Measurements from ENCODE around the gene SORBS1. TPM values are rescaled to one million over a fixed set of nuclear protein-coding genes. Genes with fewer than 3 reads are reported as not detected.

Gene SORBS1
- 100 to 1,000 TPM in 1 of 2 donors, 10 to 100 TPM in 1; 17.6 to 150 TPM for total RNA-seq

- Histone ChIP-seq H3K9me3 (no peaks in the 10 kb centered on the region), H3K36me3 (no peaks in the 10 kb centered on the region), H3K4me3 (peak within 1 kb of the TSS; percentile 89), H3K9ac (ENCODE audit: low read depth in 2 of 2, low read length in 2 of 2) (peak within 1 kb of the TSS; percentile 92 to 94), H3K4me1 (peaks cover 10% of the 10 kb centered on the region), H3K27ac (peak within 1 kb of the TSS; percentile 76), H3K27me3 (no peaks in the 10 kb centered on the region)
- TF ChIP-seq, protein P1, sequence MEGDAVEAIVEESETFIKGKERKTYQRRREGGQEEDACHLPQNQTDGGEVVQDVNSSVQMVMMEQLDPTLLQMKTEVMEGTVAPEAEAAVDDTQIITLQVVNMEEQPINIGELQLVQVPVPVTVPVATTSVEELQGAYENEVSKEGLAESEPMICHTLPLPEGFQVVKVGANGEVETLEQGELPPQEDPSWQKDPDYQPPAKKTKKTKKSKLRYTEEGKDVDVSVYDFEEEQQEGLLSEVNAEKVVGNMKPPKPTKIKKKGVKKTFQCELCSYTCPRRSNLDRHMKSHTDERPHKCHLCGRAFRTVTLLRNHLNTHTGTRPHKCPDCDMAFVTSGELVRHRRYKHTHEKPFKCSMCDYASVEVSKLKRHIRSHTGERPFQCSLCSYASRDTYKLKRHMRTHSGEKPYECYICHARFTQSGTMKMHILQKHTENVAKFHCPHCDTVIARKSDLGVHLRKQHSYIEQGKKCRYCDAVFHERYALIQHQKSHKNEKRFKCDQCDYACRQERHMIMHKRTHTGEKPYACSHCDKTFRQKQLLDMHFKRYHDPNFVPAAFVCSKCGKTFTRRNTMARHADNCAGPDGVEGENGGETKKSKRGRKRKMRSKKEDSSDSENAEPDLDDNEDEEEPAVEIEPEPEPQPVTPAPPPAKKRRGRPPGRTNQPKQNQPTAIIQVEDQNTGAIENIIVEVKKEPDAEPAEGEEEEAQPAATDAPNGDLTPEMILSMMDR (IDR thresholded peaks at IDR 0.05), result no peak
- intact Hi-C loops (cut with DNase I), result no loop called here
- DNase-seq, result peak; percentile 96
These were observed at the start of gene SORBS1 for GRCh38 chr10:95561177-95561863. SORBS1 (minus strand) TSS chr10:95561371; CDS start chr10:95441135, 120,236 bp downstream.

DNA sequence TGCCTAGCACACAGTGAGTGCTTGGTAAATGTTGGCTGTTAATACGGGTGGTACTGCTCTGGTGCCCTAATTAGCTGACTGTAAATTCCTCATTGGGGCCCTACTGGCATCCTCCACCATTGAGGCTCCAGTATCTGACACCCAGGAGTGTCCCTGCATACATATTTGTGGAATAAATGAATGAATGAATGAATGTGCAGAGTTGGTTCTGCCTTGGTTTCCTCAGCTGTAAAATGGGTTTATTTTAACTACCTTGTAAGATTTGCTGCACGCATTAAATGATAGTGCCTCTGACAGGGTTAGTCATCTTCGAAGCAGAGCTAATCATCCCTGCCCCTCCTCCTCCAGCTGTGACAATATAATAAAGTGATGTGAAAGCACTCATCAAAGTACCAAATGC, 49.6 kb upstream of the SORBS1 start:
- Histone ChIP-seq H3K27me3 (no peaks in the 10 kb centered on the region), H3K36me3 (peaks cover 22% of the 10 kb centered on the region), H3K9ac (ENCODE audit: low read depth in 2 of 2, low read length in 2 of 2) (no peak overlapping the region), H3K9me3 (no peaks in the 10 kb centered on the region), H3K4me3 (no peak overlapping the region), H3K27ac (no peak overlapping the region), H3K4me1 (no peaks in the 10 kb centered on the region)
- intact Hi-C loops (cut with DNase I), result no loop called here
- TF ChIP-seq, protein P1 (IDR thresholded peaks at IDR 0.05), result no peak
- DNase-seq, result no peak

DNA sequence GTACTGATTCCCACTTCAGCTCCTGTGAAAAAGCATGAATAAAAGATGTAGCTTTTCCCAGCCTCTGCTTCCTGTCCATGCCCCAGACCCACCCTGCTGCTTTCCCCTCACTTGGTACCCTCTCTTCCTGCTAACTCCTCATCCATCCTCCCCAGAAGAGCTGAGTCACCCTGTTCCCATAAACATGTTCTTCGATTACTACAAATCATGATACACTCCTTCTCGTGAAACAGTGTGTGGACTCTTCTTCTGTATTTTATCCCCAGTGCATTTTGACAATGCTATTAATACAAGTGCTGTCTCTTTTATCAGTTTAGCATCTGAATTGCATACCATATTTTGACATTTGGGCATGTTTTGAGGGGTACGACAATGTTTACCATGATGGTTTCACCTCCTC, 45.8 kb upstream of the SORBS1 start:
- Histone ChIP-seq H3K9ac (ENCODE audit: low read depth in 2 of 2, low read length in 2 of 2) (no peak overlapping the region), H3K4me1 (no peaks in the 10 kb centered on the region), H3K9me3 (no peaks in the 10 kb centered on the region), H3K27me3 (no peaks in the 10 kb centered on the region), H3K4me3 (no peak overlapping the region), H3K36me3 (peaks cover 17% of the 10 kb centered on the region), H3K27ac (no peak overlapping the region)
- TF ChIP-seq, protein P1 (IDR thresholded peaks at IDR 0.05), result no peak
- intact Hi-C loops (cut with DNase I), result no loop called here
- no peak for DNase-seq

DNA sequence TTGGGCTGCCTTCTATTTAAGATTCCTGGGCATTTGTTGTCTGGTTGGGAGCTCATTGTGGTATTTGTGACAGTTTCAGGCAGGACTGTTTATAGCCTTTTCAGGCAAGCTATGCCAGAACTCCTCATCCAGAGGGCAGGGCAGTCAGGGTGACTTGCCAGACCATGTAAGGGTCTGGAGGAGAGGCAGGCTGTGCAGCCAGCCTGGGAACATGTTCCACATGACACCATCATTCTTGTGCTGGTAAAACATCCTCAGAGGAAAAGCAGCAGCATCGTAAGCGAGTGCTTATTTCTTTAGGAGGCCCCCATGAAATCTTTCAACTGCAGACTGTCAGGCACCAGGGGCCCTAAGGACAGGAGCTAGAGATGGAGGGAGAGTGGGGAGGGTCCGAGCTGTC, 44.0 kb upstream of the SORBS1 start:
- Histone ChIP-seq H3K36me3 (peaks cover 2% of the 10 kb centered on the region), H3K9ac (ENCODE audit: low read depth in 2 of 2, low read length in 2 of 2) (no peak overlapping the region), H3K9me3 (no peaks in the 10 kb centered on the region), H3K27me3 (no peaks in the 10 kb centered on the region), H3K4me1 (no peaks in the 10 kb centered on the region), H3K4me3 (no peak overlapping the region), H3K27ac (no peak overlapping the region)
- TF ChIP-seq, protein P1 (IDR thresholded peaks at IDR 0.05), result no peak
- no peak for DNase-seq
- intact Hi-C loops (cut with DNase I), result no loop called here

GRCh38 chr10:95604630-95605029, 43.5 kb upstream of the SORBS1 start:
- TF ChIP-seq, protein P1 (IDR thresholded peaks at IDR 0.05), result no peak
- H3K9ac ChIP-seq (ENCODE audit: low read depth in 2 of 2, low read length in 2 of 2), result no peak overlapping the region
- no peaks in the 10 kb centered on the region for H3K4me1 ChIP-seq
- no peak overlapping the region for H3K4me3 ChIP-seq
- H3K9me3 ChIP-seq, result no peaks in the 10 kb centered on the region
- no peaks in the 10 kb centered on the region for H3K36me3 ChIP-seq
- H3K27me3 ChIP-seq, result no peaks in the 10 kb centered on the region
- DNase-seq, result no peak
- intact Hi-C loops (cut with DNase I), result no loop called here
- H3K27ac ChIP-seq, result no peak overlapping the region

Measured in colonic mucosa (tissue), 4 donors.